HepG2 (cell line): ENCODE results near the gene MAP3K2. TPM values are rescaled to one million over a fixed set of nuclear protein-coding genes. Genes with fewer than 3 reads are reported as not detected.
A peak's percentile ranks its signal among the peaks of the same experiment; 100 is the strongest.

ENCODE experiments used
- ATF2 ChIP-seq: sonication (generic); formaldehyde crosslinking; IDR thresholded peaks from 2 replicates; pipeline ENCODE4 v1.4.0; 2020; ENCODE audit warnings: missing genetic modification reagents
- ATF7-NPFF ChIP-seq: sonication (generic); formaldehyde crosslinking; IDR thresholded peaks from 2 replicates; pipeline ENCODE4 v1.8.1; 2023; ENCODE audit warnings: mild to moderate bottlenecking, low read depth, missing genetic modification reagents, moderate library complexity
- CBX5 ChIP-seq: sonication (generic); formaldehyde crosslinking; IDR thresholded peaks from 2 replicates; pipeline ENCODE4 v1.4.0; 2020; ENCODE audit warnings: missing genetic modification reagents, borderline replicate concordance
- CCAR2 ChIP-seq: fragments of 200-400 bp; formaldehyde crosslinking; optimal IDR thresholded peaks from 2 replicates; pipeline ENCODE3; 2018; ENCODE audit warnings: low read depth, mild to moderate bottlenecking, low read length, moderate library complexity
- CEBPB ChIP-seq: IDR thresholded peaks from 2 replicates; pipeline ENCODE4 v1.6.1; 2011; ENCODE audit warnings: low read depth, low read length, improper control_type of control experiment, borderline replicate concordance
- EED ChIP-seq: sonication (generic); formaldehyde crosslinking; IDR thresholded peaks from 2 replicates; pipeline ENCODE4 v1.5.0; 2020; ENCODE audit warnings: mild to moderate bottlenecking, missing genetic modification reagents
- EHMT2 ChIP-seq: fragments of 200-600 bp; sonication (generic); IDR thresholded peaks from 2 replicates; pipeline ENCODE4 v1.7.0; 2017; ENCODE audit warnings: antibody characterized with exemption, low read depth, low read length, borderline replicate concordance
- FOXA3 ChIP-seq: IDR thresholded peaks from 2 replicates; pipeline ENCODE4 v1.6.1; 2016; ENCODE audit warnings: missing genetic modification reagents, missing compliant biosample characterization
- FUBP1 ChIP-seq: sonication (generic); formaldehyde crosslinking; IDR thresholded peaks from 2 replicates; pipeline ENCODE4 v1.5.1; 2020; ENCODE audit warnings: missing genetic modification reagents, mild to moderate bottlenecking, borderline replicate concordance
- GFI1 ChIP-seq: sonication (generic); formaldehyde crosslinking; IDR thresholded peaks from 2 replicates; pipeline ENCODE4 v1.5.0; 2020; ENCODE audit warnings: missing genetic modification reagents, mild to moderate bottlenecking, borderline replicate concordance
- HINFP ChIP-seq: sonication (generic); formaldehyde crosslinking; IDR thresholded peaks from 2 replicates; pipeline ENCODE4 v1.4.0; 2020; ENCODE audit warnings: low read depth, mild to moderate bottlenecking, missing genetic modification reagents
- IRF2 ChIP-seq: IDR thresholded peaks from 2 replicates; pipeline ENCODE4 v1.6.1; 2018; ENCODE audit warnings: missing genetic modification reagents, missing compliant biosample characterization
- KLF6 ChIP-seq: IDR thresholded peaks from 2 replicates; pipeline ENCODE4 v1.8.0; 2016; ENCODE audit warnings: missing biosample characterization, missing genetic modification reagents
- MEF2D ChIP-seq: sonication (generic); formaldehyde crosslinking; IDR thresholded peaks from 2 replicates; pipeline ENCODE4 v1.5.1; 2020; ENCODE audit warnings: mild to moderate bottlenecking, missing genetic modification reagents
- ONECUT2 ChIP-seq: sonication (generic); formaldehyde crosslinking; IDR thresholded peaks from 2 replicates; pipeline ENCODE4 v1.4.0; 2020; ENCODE audit warnings: missing genetic modification reagents
- PAX8 ChIP-seq: sonication (generic); formaldehyde crosslinking; IDR thresholded peaks from 2 replicates; pipeline ENCODE4 v1.8.0; 2022; ENCODE audit warnings: mild to moderate bottlenecking, missing genetic modification reagents, borderline replicate concordance
- SMAD9 ChIP-seq: sonication (generic); formaldehyde crosslinking; IDR thresholded peaks from 2 replicates; pipeline ENCODE4 v1.5.1; 2020; ENCODE audit warnings: mild to moderate bottlenecking, missing genetic modification reagents
- TBL1XR1 ChIP-seq: fragments of 150-350 bp; IDR thresholded peaks from 2 replicates; pipeline ENCODE4 v1.6.1; 2014; ENCODE audit warnings: borderline replicate concordance, low read length; ENCODE audit not compliant: partially characterized antibody
- TP53 ChIP-seq: sonication (generic); formaldehyde crosslinking; conservative IDR thresholded peaks from 2 replicates; pipeline ENCODE4 v1.4.0; 2020; ENCODE audit warnings: missing genetic modification reagents
- YEATS4 ChIP-seq: sonication (generic); formaldehyde crosslinking; IDR thresholded peaks from 2 replicates; pipeline ENCODE4 v1.4.0; 2020; ENCODE audit warnings: missing genetic modification reagents, borderline replicate concordance
- ZBTB7B ChIP-seq: sonication (generic); formaldehyde crosslinking; IDR thresholded peaks from 2 replicates; pipeline ENCODE4 v1.4.0; 2020; ENCODE audit warnings: missing genetic modification reagents
- ZNF263 ChIP-seq: sonication (generic); formaldehyde crosslinking; IDR thresholded peaks from 2 replicates; pipeline ENCODE4 v1.4.0; 2020; ENCODE audit warnings: missing genetic modification reagents
- ZNF331 ChIP-seq: sonication (generic); formaldehyde crosslinking; IDR thresholded peaks from 2 replicates; pipeline ENCODE4 v1.4.0; 2020; ENCODE audit warnings: missing genetic modification reagents
- ZNF354B ChIP-seq: sonication (generic); formaldehyde crosslinking; IDR thresholded peaks from 2 replicates; pipeline ENCODE4 v1.8.0; 2022; ENCODE audit warnings: mild to moderate bottlenecking, missing genetic modification reagents
- ZNF792 ChIP-seq: IDR thresholded peaks from 2 replicates; pipeline ENCODE4 v1.6.1; 2016
- polyA plus RNA-seq, 8 experiments: library from polyadenylated mRNA; depleted of rRNA in 3 of 8; stranded (reverse) in 7 of 8; unstranded in 1 of 8; fragments of >200 nt; fragmentation: Illumina TruSeq in 4 of 8; extraction: Trizol in 4 of 8; gene quantifications; 2 replicates each; pipeline versions ENCODE4 v1.2.1 to v1.2.3, GENCODE V29; 2011 to 2016; ENCODE audit warnings: low read depth in 4 of 8, missing spikeins in 1 of 8, mixed read lengths in 1 of 8; ENCODE audit not compliant: insufficient read depth in 1 of 8
- total RNA-seq, 5 experiments: library from RNA; depleted of rRNA; stranded (reverse); fragments of >200 nt; fragmentation: Illumina TruSeq; extraction: Trizol; gene quantifications; 2 replicates each; pipeline ENCODE4 v1.2.3, GENCODE V29; 2016; ENCODE audit warnings: low read depth in 1 of 5

The MAP3K2 gene
- total and polyA plus RNA-seq, 2 of the 13 experiments (the other 11 are each of a cell fraction or from before 2014, with no cell fraction given) = 12.2 to 37.2 TPM

- TF ChIP-seq ATF7-NPFF (CRISPR knock-in tag) = peak; percentile 84; the same call in 1 of the 2 replicates
- TF ChIP-seq CCAR2 = no peak
- peak; percentile 8; the same call in 1 of the 2 replicates for TF ChIP-seq ZNF263 (CRISPR knock-in tag)
- no peak for TF ChIP-seq EHMT2
- no peak for TF ChIP-seq EED (CRISPR knock-in tag)
- TF ChIP-seq ZBTB7B = peak; percentile 92
- TF ChIP-seq SMAD9 (CRISPR knock-in tag) = no peak
- TF ChIP-seq MEF2D (CRISPR knock-in tag) = no peak; the same call in 1 of the 2 replicates
- TF ChIP-seq ZNF354B = peak; percentile 91
- TF ChIP-seq ATF2 = 0 out of 2 replicates have a peak, but pooled peaks have one; percentile 58
- TF ChIP-seq TP53 (CRISPR knock-in tag) = no peak
- peak; percentile 53 for TF ChIP-seq IRF2
- peak; percentile 52; the same call in 1 of the 2 replicates for TF ChIP-seq FOXA3 (CRISPR knock-in tag)
- TF ChIP-seq HINFP (CRISPR knock-in tag) = peak; percentile 64; the same call in 1 of the 2 replicates
- 0 out of 2 replicates have a peak, but pooled peaks have one; percentile 47 for TF ChIP-seq KLF6 (CRISPR knock-in tag)
- no peak for TF ChIP-seq PAX8 (CRISPR knock-in tag)
- peak; percentile 29 for TF ChIP-seq YEATS4 (CRISPR knock-in tag)
- 0 out of 2 replicates have a peak, but pooled peaks have one; percentile 62 for TF ChIP-seq CBX5
- peak; percentile 47; the same call in 1 of the 2 replicates for TF ChIP-seq ZNF792 (CRISPR knock-in tag)
- TF ChIP-seq ONECUT2 = no peak
- TF ChIP-seq FUBP1 (CRISPR knock-in tag) = no peak
- no peak for TF ChIP-seq CEBPB
- peak; percentile 72; the same call in 1 of the 2 replicates for TF ChIP-seq ZNF331 (CRISPR knock-in tag)
- peak; percentile 64; the same call in 1 of the 2 replicates for TF ChIP-seq GFI1 (CRISPR knock-in tag)
- TF ChIP-seq TBL1XR1 = no peak
These were observed 766 bp downstream of the MAP3K2 start (continued) for GRCh38 chr2:127386764-127387654.
